Central memory CD8-positive, alpha-beta T cell (primary cell): Measurements from ENCODE around the gene SIGLEC8.
"Not testable (repeated sequence)": the region's sequence is repeated elsewhere in the genome, so short reads cannot be mapped to it uniquely, and the experiment has no call there.

Source experiments
- ATAC-seq: fragments of 150-1000 bp; cut with Tn5 transposase; replicated peaks from 2 replicates; pipeline ENCODE4 v1.10.0; 2022; ENCODE audit warnings: mild to moderate bottlenecking, moderate FRiP score, moderate number of reproducible peaks; ENCODE audit not compliant: poor library complexity, severe bottlenecking; ENCODE audit errors: extremely low read depth
- DNase-seq, 2 donors: peaks; one replicate each; pipeline ENCODE4 v3.0.0; 2021; ENCODE audit warnings: low spot score in 2 of 2
- H3K27ac Mint-ChIP-seq: one replicate; pipeline ENCODE4 v1.8.0; 2022; ENCODE audit warnings: low read depth, mild to moderate bottlenecking, moderate library complexity, mixed read lengths
- H3K27me3 Mint-ChIP-seq: one replicate; pipeline ENCODE4 v1.8.0; 2022; ENCODE audit warnings: mixed read lengths
- H3K36me3 Mint-ChIP-seq: one replicate; pipeline ENCODE4 v1.8.0; 2022; ENCODE audit warnings: mild to moderate bottlenecking, moderate library complexity, mixed read lengths; ENCODE audit not compliant: insufficient read depth
- H3K4me1 Mint-ChIP-seq: one replicate; pipeline ENCODE4 v1.8.0; 2022; ENCODE audit warnings: mixed read lengths
- H3K4me3 Mint-ChIP-seq: one replicate; pipeline ENCODE4 v1.8.0; 2022; ENCODE audit warnings: mild to moderate bottlenecking, moderate library complexity, mixed read lengths
- H3K9me3 Mint-ChIP-seq: one replicate; pipeline ENCODE4 v1.8.0; 2022; ENCODE audit warnings: mixed read lengths

Gene SIGLEC8

DNA sequence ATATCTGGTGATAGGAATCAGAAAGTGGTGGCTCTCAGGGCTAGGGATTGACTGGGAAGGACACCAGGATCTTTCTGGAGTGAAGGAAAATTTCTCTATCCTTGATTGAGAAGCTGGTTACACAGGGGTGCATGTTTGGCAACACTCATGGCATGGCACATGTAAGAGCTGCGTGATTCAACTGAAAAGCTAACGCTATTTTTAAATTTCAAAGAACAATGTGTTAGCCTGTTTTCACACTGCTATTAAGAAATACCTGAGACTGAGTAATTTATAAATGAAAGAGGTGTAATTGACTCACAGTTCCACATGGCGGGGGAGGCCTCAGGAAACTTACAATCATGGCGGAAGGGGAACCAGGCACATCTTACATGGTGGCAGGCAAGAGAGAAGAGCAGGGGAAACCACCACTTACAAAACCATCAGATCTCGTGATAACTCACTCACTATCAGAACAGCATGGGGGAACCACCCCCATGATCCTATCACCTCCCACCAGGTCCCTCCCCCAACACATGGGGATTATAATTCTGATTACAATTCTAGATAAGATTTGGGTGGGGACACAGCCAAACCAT lies 7.4 kb downstream of the SIGLEC8 start:
- Mint-ChIP-seq H3K9me3 (no peaks in the 10 kb centered on the region), H3K4me1 (peaks cover 11% of the 10 kb centered on the region), H3K36me3 (peaks cover 2% of the 10 kb centered on the region), H3K4me3 (no peak overlapping the region), H3K27ac (no peak overlapping the region), H3K27me3 (peaks cover 11% of the 10 kb centered on the region)
- DNase-seq (no peak), ATAC-seq (no peak)

DNA sequence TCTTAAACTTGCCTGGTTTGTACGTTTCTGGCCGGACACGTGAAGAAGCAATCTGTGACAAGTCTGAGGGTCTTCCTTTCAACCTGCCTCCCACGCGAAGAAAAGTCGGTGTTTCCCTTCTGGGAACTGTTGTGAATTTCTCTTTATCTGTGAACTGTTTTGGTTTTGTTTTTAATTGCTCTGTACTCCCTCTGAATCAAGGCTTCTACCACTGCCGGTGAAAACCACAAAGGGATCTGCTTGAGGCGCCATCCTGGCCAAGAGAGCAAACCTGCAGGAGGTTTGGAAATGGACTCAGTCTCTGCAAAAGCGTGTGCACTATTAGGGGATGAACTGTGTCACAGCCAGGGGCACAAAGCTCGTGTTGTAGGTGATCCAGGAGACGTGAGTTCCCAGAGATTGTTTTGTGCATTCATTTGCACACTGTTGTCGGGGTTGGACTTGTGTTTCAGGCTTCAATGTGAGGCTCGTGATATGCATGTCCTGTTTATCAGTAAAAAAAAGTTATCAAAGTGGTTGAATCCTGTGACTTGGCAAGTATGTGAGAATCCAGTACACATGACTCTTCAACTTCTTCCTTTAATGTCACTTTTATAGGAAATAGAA lies 9.7 kb downstream of the SIGLEC8 start:
- peak overlapping the region; percentile 37 for H3K27ac Mint-ChIP-seq
- no peaks in the 10 kb centered on the region for H3K9me3 Mint-ChIP-seq
- H3K27me3 Mint-ChIP-seq: peaks cover 4% of the 10 kb centered on the region
- peaks cover 2% of the 10 kb centered on the region for H3K36me3 Mint-ChIP-seq
- H3K4me3 Mint-ChIP-seq: peak overlapping the region; percentile 37
- ATAC-seq (no peak), DNase-seq (no peak)
- peaks cover 11% of the 10 kb centered on the region for H3K4me1 Mint-ChIP-seq

GRCh38 chr19:51448011-51448410 lies 10.2 kb downstream of the SIGLEC8 start:
- Mint-ChIP-seq H3K27ac (peak overlapping the region; percentile 37), H3K36me3 (no peaks in the 10 kb centered on the region), H3K4me1 (peaks cover 11% of the 10 kb centered on the region), H3K27me3 (no peaks in the 10 kb centered on the region), H3K9me3 (no peaks in the 10 kb centered on the region), H3K4me3 (peak overlapping the region; percentile 37)
- no peak for ATAC-seq
- DNase-seq: no peak

DNA sequence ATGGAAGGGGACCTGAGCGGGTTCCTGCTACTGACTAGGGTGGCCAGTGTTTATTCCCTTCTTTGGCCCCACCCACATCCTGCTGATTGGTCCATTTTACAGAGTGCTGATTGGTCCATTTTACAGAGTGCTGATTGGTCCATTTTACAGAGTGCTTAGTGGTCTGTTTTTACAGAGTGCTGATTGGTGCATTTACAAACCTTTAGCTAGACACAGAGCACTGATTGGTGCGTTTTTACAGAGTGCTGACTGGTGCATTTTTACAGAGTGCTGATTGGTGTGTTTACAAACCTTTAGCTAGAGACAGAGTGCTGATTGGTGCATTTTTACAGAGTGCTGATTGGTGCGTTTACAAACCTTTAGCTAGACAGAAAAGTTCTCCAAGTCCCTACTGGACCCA lies 10.7 kb downstream of the SIGLEC8 start:
- not testable (repeated sequence) for H3K27ac Mint-ChIP-seq, ATAC-seq, H3K27me3 Mint-ChIP-seq, H3K36me3 Mint-ChIP-seq, DNase-seq, H3K9me3 Mint-ChIP-seq
- peaks cover 15% of the 10 kb centered on the region for H3K4me1 Mint-ChIP-seq
- H3K4me3 Mint-ChIP-seq: peak overlapping the region; percentile 37

DNA sequence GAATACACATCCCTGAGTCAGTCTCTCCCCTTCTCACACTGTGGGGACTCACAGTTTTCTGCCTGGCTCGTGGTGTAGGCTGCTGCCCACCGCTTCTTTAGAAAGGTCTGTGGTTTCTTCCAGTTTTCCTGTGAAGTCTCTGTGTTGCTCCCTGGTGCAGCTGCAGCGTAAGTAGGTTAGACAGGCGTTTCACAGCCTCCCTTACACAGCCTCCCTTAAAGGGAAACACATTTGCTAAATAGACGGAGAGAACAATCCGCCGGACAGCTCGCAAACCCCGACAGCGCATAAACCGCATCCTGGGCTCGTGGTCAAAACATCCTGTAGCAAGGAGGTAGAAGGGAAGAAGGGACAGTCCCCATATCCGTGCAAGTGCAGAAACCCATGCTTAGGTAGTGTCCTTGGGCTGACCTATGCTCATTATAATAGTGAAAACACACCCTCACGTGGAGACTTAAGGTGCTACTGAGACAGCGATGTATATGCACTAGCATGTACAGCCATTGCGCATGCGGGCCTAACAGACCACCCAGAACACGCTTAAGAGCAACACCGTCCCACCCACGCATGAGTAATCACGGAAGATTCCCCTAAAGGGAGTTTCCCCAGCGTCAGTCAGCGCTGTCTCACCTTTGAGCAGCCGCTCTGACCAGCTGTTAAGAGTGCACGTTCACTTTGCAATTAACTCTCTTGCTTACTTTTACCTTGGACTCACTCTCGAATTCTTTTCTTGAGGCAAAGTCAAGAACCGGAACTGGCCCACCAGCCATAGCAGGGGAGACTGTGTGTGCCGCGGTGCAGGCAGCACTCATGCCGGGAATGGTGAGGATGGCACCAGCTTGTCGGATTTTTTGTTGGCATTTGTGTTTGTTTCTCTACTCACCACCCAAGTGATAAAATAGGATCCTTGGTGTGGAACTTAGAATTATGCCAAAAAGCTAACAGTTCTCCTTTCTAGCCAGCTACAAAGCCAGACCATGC lies 16.6 kb downstream of the SIGLEC8 start:
- peak overlapping the region; percentile 92 for H3K27ac Mint-ChIP-seq
- peaks cover 8% of the 10 kb centered on the region for H3K36me3 Mint-ChIP-seq
- no peaks in the 10 kb centered on the region for H3K9me3 Mint-ChIP-seq
- ATAC-seq (peak; percentile 90), DNase-seq (peak; percentile 60 to 87)
- peak overlapping the region; percentile 75 for H3K4me3 Mint-ChIP-seq
- H3K27me3 Mint-ChIP-seq: peaks cover 17% of the 10 kb centered on the region
- H3K4me1 Mint-ChIP-seq: peaks cover 32% of the 10 kb centered on the region

DNA sequence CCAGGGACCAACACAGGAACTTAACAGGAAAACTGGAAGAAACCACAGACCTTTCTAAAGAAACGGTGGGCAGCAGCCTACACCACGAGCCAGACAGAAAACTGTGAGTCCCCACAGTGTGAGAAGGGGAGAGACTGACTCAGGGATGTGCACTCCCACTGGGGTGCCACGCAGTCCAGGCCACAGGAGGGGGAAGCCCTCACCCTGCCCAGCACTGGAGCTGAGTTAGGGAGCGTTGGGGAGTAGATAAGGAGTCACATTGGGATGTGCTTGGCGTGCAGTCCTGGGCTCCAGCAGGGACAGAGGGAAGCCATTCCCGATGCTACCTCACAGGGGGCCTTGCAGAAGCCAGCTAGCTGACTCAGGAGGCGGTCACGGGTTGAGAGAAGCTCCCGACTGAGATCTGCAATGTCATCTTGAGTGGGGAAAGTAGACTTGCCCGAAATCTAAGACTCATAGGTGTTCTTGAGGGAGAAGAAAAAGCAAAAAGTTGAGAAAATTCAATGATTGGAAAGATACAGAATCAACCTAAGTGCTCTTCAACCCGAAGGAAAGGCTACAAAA lies 17.3 kb downstream of the SIGLEC8 start:
- ATAC-seq (no peak), DNase-seq (peak in 1 of 2 donors; percentile 24)
- Mint-ChIP-seq H3K4me1 (peaks cover 32% of the 10 kb centered on the region), H3K4me3 (peak overlapping the region; percentile 75), H3K9me3 (no peaks in the 10 kb centered on the region), H3K27ac (peak overlapping the region; percentile 92), H3K36me3 (peaks cover 8% of the 10 kb centered on the region), H3K27me3 (peaks cover 25% of the 10 kb centered on the region)

DNA sequence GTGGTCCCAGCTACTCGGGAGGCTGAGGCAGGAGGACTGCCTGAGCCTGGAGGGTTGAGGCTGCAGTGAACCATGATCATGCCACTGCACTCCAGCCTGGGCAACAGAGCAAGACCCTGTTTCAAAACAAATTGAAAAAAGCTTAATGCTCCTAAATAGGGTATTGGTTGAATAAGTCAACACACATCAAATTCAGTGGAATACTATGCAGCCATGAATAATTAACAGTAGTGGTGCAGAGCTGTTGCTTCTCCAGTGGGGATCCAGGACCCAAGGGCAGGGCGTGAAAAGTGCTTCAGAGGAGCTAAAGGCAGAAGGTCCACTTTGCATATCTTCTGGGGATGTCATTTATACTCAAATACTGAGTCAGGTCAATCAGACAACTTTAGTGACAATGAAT lies 18.2 kb downstream of the SIGLEC8 start:
- Mint-ChIP-seq H3K36me3 (peaks cover 8% of the 10 kb centered on the region), H3K4me3 (peak overlapping the region; percentile 75), H3K27me3 (peaks cover 26% of the 10 kb centered on the region), H3K27ac (no peak overlapping the region), H3K4me1 (peaks cover 32% of the 10 kb centered on the region), H3K9me3 (no peaks in the 10 kb centered on the region)
- DNase-seq: no peak
- no peak for ATAC-seq

DNA sequence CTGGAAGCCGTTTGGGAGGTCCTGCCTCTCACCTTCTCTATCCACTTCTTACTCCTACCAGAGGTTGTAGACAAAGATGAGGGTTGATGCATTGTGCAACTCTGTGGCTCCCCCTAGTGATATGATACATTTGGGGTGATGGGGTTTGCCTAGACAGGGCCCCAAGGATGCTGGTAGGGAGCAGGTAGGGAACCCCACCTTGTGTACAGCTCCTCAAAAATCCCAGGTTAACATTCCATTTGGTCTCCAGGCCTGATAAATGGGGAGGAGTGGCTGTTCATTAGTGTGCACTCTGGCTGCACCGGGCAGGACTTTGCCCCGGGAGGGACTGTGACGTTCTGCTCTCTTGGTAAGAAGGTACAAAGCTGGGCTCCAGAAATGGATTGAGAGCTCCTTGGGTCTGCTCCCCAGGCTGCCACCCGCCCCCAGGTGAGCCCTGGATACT lies 19.2 kb downstream of the SIGLEC8 start:
- peaks cover 32% of the 10 kb centered on the region for H3K4me1 Mint-ChIP-seq
- no peak overlapping the region for H3K4me3 Mint-ChIP-seq
- peaks cover 8% of the 10 kb centered on the region for H3K36me3 Mint-ChIP-seq
- no peaks in the 10 kb centered on the region for H3K9me3 Mint-ChIP-seq
- peaks cover 26% of the 10 kb centered on the region for H3K27me3 Mint-ChIP-seq
- H3K27ac Mint-ChIP-seq: no peak overlapping the region
- DNase-seq (peak in 1 of 2 donors; percentile 32), ATAC-seq (no peak)

GRCh38 chr19:51434456-51434855 lies 23.8 kb downstream of the SIGLEC8 start:
- no peak overlapping the region for H3K4me3 Mint-ChIP-seq
- no peaks in the 10 kb centered on the region for H3K36me3 Mint-ChIP-seq
- H3K4me1 Mint-ChIP-seq: peaks cover 6% of the 10 kb centered on the region
- ATAC-seq (no peak), DNase-seq (no peak)
- H3K9me3 Mint-ChIP-seq: no peaks in the 10 kb centered on the region
- H3K27me3 Mint-ChIP-seq: peaks cover 26% of the 10 kb centered on the region
- no peak overlapping the region for H3K27ac Mint-ChIP-seq

- no peak for ATAC-seq
- H3K36me3 Mint-ChIP-seq: no peaks in the 10 kb centered on the region
Observed at GRCh38 chr19:51433043-51433442, 25.2 kb downstream of the SIGLEC8 start.

DNA sequence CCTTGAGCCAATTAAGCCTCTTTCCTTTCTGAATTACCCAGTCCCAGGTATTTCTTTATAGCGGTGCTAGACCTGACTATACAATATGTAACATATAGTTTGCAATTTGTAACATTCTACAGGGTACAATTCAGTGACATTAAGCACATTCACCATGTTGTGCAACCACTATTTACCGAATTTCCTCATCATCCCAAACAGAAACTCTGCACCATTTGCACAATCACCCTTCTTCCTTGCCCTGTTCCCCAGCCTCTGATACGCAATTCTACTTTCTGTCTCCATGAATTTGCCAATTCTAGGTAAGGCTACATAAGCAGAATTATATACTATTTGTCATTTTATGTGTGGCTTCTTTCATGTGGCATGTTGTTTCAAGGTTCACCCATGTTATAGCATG lies 27.1 kb downstream of the SIGLEC8 start:
- Mint-ChIP-seq H3K27me3 (peaks cover 15% of the 10 kb centered on the region), H3K9me3 (no peaks in the 10 kb centered on the region), H3K4me1 (no peaks in the 10 kb centered on the region), H3K27ac (no peak overlapping the region), H3K36me3 (no peaks in the 10 kb centered on the region), H3K4me3 (no peak overlapping the region)
- ATAC-seq (no peak), DNase-seq (no peak)

More at GRCh38 chr19:51433043-51433442, 25.2 kb downstream of the SIGLEC8 start:
- no peak overlapping the region for H3K4me3 Mint-ChIP-seq
- H3K27ac Mint-ChIP-seq: no peak overlapping the region
- no peaks in the 10 kb centered on the region for H3K9me3 Mint-ChIP-seq
- H3K27me3 Mint-ChIP-seq: peaks cover 22% of the 10 kb centered on the region
- H3K4me1 Mint-ChIP-seq: peaks cover under 1% of the 10 kb centered on the region
- DNase-seq: no peak

DNA sequence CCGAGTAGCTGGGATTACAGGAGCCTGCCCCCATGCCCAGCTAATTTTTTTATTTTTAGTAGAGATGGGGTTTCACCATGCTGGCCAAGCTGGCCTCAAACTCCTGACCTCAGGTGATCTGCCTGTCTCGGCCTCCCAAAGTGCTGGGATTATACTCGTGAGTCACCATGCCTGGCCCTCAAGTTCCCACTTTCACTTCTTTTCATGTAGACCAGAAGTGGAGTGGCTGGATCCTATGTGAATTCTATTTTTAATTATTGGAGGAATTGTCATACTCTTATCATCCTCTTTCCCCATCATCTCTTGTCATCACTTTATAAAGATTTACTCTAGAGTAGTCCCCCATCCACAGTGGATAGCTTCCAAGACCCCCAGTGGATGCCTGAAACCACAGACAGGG lies 28.0 kb downstream of the SIGLEC8 start:
- H3K27ac Mint-ChIP-seq: no peak overlapping the region
- H3K4me3 Mint-ChIP-seq: no peak overlapping the region
- H3K36me3 Mint-ChIP-seq: no peaks in the 10 kb centered on the region
- H3K27me3 Mint-ChIP-seq: peaks cover 18% of the 10 kb centered on the region
- H3K9me3 Mint-ChIP-seq: no peaks in the 10 kb centered on the region
- ATAC-seq: no peak
- DNase-seq: no peak
- H3K4me1 Mint-ChIP-seq: no peaks in the 10 kb centered on the region
